Gastrocnemius medialis (tissue), 4 donors: ENCODE results near the gene CAPZA2. TPM values are rescaled to one million over a fixed set of nuclear protein-coding genes. Genes with fewer than 3 reads are reported as not detected.

ENCODE experiments used
- ATAC-seq, 2 donors: fragments of 150-250 bp; one replicate each; pipeline ENCODE4 v1.9.1; 2016
- DNase-seq, 2 donors: peaks; one replicate each; pipeline ENCODE4 v3.0.0-alpha.2; 2019
- H3K27ac ChIP-seq, 4 donors: fragments of 200-600 bp; sonication (generic); 1 replicate in 1 of 4; 2 replicates in 3 of 4; pipeline ENCODE4 v1.5.1; 2016 to 2018; ENCODE audit warnings: mild to moderate bottlenecking in 2 of 4, moderate library complexity in 1 of 4
- H3K27me3 ChIP-seq, 3 donors: fragments of 200-600 bp; sonication (generic) in 2 of 3; 1 replicate in 1 of 3; 2 replicates in 2 of 3; pipeline versions ENCODE4 v1.5.1 to v1.6.0; 2016 to 2019; ENCODE audit warnings: mild to moderate bottlenecking in 1 of 3, moderate library complexity in 1 of 3
- H3K36me3 ChIP-seq, 2 donors: fragments of 200-600 bp; sonication (generic) in 1 of 2; one replicate each; pipeline ENCODE4 v1.5.1; 2017 to 2018
- H3K4me1 ChIP-seq, 2 donors: fragments of 200-600 bp; sonication (generic) in 1 of 2; one replicate each; pipeline ENCODE4 v1.5.1; 2016 to 2017; ENCODE audit warnings: mild to moderate bottlenecking in 2 of 2
- H3K4me3 ChIP-seq, 4 donors: fragments of 200-600 bp; sonication (generic) in 3 of 4; 1 replicate in 1 of 4; 2 replicates in 3 of 4; pipeline ENCODE4 v1.5.1; 2016 to 2019; ENCODE audit warnings: mild to moderate bottlenecking in 2 of 4
- H3K9me3 ChIP-seq, 3 donors: fragments of 200-600 bp; sonication (generic) in 2 of 3; 1 replicate in 1 of 3; 2 replicates in 2 of 3; pipeline ENCODE4 v1.5.1; 2016 to 2019
- CTCF ChIP-seq, 5 experiments: fragments of 450-650 bp in 3 of 5; fragments of 200-600 bp in 2 of 5; sonication (generic) in 2 of 5; IDR thresholded peaks in 4 of 5; conservative IDR thresholded peaks in 1 of 5; 1 replicate in 4 of 5; 2 replicates in 1 of 5; pipeline ENCODE4 v1.5.1; 2016 to 2019; ENCODE audit warnings: antibody characterized with exemption in 5 of 5, mild to moderate bottlenecking in 3 of 5, moderate library complexity in 3 of 5
- POLR2A ChIP-seq, 2 donors: fragments of 450-650 bp; IDR thresholded peaks; one replicate each; pipeline ENCODE4 v1.6.1; 2017; ENCODE audit warnings: antibody characterized with exemption in 2 of 2, mild to moderate bottlenecking in 2 of 2, moderate library complexity in 2 of 2
- in situ Hi-C, 4 donors: fragments of 200-750 bp; cut with MboI; loops; one replicate each; pipeline versions ENCODE4 v1.15.0 to v1.8.0; 2017; ENCODE audit warnings: low sequenced_read_pairs in 4 of 4
- intact Hi-C: fragments of 100-400 bp; cut with DNase I; formaldehyde crosslinking; loops from one replicate; pipeline ENCODE4 v1.15.1; 2023; ENCODE audit warnings: low total_unique reads
- total RNA-seq, 4 donors: library from RNA; depleted of rRNA; stranded (reverse); fragments of >200 nt; gene quantifications; one replicate each; pipeline versions ENCODE4 v1.1.0 to v1.2.3, GENCODE V29; 2016

Gene CAPZA2
- total RNA-seq, 4 donors from 2014 or later: 110 to 158 (median 137) TPM

DNA sequence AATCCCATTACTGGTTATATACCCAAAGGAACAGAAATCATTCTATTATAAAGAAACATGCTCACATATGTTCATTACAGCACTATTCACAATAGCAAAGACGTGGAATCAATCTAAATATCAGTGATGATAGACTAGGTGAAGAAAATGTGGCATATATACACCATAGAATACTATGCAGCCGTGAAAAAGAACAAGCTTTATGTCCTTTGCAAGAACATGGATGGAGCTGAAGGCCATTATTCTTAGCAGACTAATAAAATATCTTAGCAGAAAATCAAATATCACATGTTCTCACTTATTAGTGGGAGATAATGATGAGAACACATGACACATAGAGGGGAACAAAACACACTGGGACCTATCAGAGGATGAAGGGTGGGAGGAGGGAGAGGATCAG lies 38.8 kb downstream of the CAPZA2 start:
- TF ChIP-seq CTCF (IDR thresholded peaks at IDR 0.05 in 4 of 5, conservative IDR thresholded peaks at IDR 0.05 in 1 of 5) (no peak), POLR2A (IDR thresholded peaks at IDR 0.05) (no peak)
- Histone ChIP-seq H3K4me3 (no peak overlapping the region), H3K4me1 (peaks cover 2 to 3% of the 10 kb centered on the region in 2 donors), H3K9me3 (no peaks in the 10 kb centered on the region), H3K27ac (no peak overlapping the region), H3K27me3 (no peaks in the 10 kb centered on the region), H3K36me3 (peaks cover 0 to 46% of the 10 kb centered on the region in 2 donors)
- in situ Hi-C loops: no loop called here
- ATAC-seq: no peak
- DNase-seq: no peak
- intact Hi-C loops: no loop called here

- intact Hi-C loops (no loop called here), in situ Hi-C loops (no loop called here)
- Histone ChIP-seq H3K36me3 (peaks cover 0 to 52% of the 10 kb centered on the region in 2 donors), H3K27me3 (no peaks in the 10 kb centered on the region), H3K27ac (no peak overlapping the region), H3K4me1 (peaks cover 13 to 14% of the 10 kb centered on the region in 2 donors), H3K9me3 (no peaks in the 10 kb centered on the region), H3K4me3 (no peak overlapping the region)
- no peak for TF ChIP-seq CTCF (IDR thresholded peaks at IDR 0.05 in 4 of 5, conservative IDR thresholded peaks at IDR 0.05 in 1 of 5)
- no peak for TF ChIP-seq POLR2A (IDR thresholded peaks at IDR 0.05)
- DNase-seq: no peak
- ATAC-seq: no peak
Measured at GRCh38 chr7:116902867-116903266, 40.5 kb downstream of the CAPZA2 start.

- H3K27me3 ChIP-seq: no peaks in the 10 kb centered on the region
- peaks cover 23 to 36% of the 10 kb centered on the region in 2 donors for H3K4me1 ChIP-seq
- H3K36me3 ChIP-seq: peaks cover 0 to 46% of the 10 kb centered on the region in 2 donors
- H3K27ac ChIP-seq: peak overlapping the region in 2 of 4 donors; percentile 26 to 44
- intact Hi-C loops (no loop called here), in situ Hi-C loops (no loop called here)
- TF ChIP-seq POLR2A (IDR thresholded peaks at IDR 0.05) (no peak), CTCF (IDR thresholded peaks at IDR 0.05 in 4 of 5, conservative IDR thresholded peaks at IDR 0.05 in 1 of 5) (no peak)
- ATAC-seq: no peak
- no peak overlapping the region for H3K4me3 ChIP-seq
- DNase-seq: no peak
- no peaks in the 10 kb centered on the region for H3K9me3 ChIP-seq
Measured at GRCh38 chr7:116906391-116906790, 44.0 kb downstream of the CAPZA2 start.

DNA sequence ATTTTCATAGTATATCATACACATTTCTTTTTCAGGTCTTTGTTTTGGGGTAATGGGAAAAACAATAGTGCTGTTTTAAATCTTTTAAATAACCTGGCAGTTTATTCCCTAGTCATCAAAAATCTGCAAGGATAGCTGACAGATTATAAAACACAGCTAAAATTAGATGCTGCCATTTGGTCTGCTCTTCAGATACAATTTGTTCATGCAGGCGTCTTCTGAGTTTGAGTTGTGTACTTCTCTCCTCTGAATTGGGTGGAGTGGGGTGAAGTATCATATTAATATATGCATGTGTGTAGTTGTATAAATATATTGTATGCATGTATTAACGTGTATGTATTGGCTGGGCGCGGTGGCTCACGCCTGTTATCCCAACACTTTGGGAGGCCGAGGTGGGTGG lies 48.0 kb downstream of the CAPZA2 start:
- H3K4me3 ChIP-seq: no peak overlapping the region
- no peaks in the 10 kb centered on the region for H3K27me3 ChIP-seq
- peaks cover 23 to 55% of the 10 kb centered on the region in 2 donors for H3K4me1 ChIP-seq
- intact Hi-C loops (no loop called here), in situ Hi-C loops (no loop called here)
- H3K9me3 ChIP-seq: no peaks in the 10 kb centered on the region
- peak overlapping the region in 3 of 4 donors; percentile 17 to 63 (median 44) for H3K27ac ChIP-seq
- peaks cover 0 to 61% of the 10 kb centered on the region in 2 donors for H3K36me3 ChIP-seq
- ATAC-seq (peak in 1 of 2 donors; percentile 36), DNase-seq (no peak)
- TF ChIP-seq CTCF (IDR thresholded peaks at IDR 0.05 in 4 of 5, conservative IDR thresholded peaks at IDR 0.05 in 1 of 5) (no peak), POLR2A (IDR thresholded peaks at IDR 0.05) (no peak)

- H3K27me3 ChIP-seq: no peaks in the 10 kb centered on the region
- in situ Hi-C loops (no loop called here), intact Hi-C loops (no loop called here)
- peak overlapping the region in 2 of 4 donors; percentile 44 to 47 for H3K27ac ChIP-seq
- DNase-seq (no peak), ATAC-seq (no peak)
- H3K36me3 ChIP-seq: peaks cover 7 to 66% of the 10 kb centered on the region in 2 donors
- no peak for TF ChIP-seq POLR2A (IDR thresholded peaks at IDR 0.05)
- TF ChIP-seq CTCF (IDR thresholded peaks at IDR 0.05 in 4 of 5, conservative IDR thresholded peaks at IDR 0.05 in 1 of 5): no peak
- no peak overlapping the region for H3K4me3 ChIP-seq
- peaks cover 14 to 45% of the 10 kb centered on the region in 2 donors for H3K4me1 ChIP-seq
- no peaks in the 10 kb centered on the region for H3K9me3 ChIP-seq
Measured at GRCh38 chr7:116911801-116912200, 49.4 kb downstream of the CAPZA2 start.
